Eye (tissue), 1 donor: ENCODE measurements around the gene ALOX12.
"Not testable (repeated sequence)": the region's sequence is repeated elsewhere in the genome, so short reads cannot be mapped to it uniquely, and the experiment has no call there.

ENCODE experiments used
- DNase-seq: peaks from one replicate; pipeline ENCODE4 v3.0.0-alpha.2; 2015

Gene ALOX12

DNA sequence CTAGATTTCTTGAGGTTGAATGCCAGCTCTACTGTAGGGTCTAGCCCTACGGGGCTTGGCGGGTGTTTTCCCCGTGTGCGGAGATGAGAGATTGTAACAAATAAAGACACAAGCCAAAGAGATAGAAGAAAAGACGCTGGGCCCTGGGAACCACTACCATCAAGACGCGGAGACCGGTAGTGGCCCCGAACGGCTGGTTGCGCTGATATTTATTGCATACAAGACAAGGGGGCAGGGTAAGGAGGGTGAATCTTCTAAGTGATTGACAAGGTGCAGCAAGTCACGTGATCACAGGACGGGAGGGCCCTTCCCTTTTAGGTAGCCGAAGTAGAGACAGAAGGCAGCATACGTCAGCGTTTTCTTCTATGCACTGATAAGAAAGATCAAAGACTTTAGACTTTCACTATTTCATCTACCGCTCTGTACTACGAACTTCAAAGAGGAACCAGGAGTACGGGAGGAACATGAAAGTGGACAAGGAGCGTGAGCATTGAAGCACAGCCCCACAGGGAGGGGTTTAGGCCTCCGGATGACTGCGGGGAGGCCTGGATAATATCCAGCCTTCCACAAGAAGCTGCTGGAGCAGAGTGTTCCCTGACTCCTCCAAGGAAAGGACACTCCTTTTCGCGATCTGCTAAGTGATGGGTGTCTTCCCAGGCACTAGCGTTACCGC is 51.0 kb downstream of the ALOX12 start:
- peak; percentile 56 for DNase-seq

DNA sequence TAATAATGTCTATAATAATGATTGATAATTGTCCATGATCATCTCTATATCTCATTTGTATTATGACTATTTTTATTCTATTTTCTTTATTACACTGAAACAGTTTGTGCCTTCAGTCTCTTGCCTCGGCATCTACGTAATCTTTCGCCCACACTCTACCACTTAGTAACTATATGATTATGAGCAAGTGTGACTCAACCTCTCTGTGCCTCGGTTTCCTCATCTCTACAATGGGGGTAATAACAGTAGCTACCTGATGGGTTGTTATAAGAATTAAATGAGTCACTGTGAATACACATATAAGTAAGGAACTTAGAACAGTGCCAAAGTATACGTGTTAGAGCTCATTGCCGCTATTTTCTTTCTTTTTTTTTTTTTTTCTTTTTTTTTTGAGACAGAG is 51.7 kb downstream of the ALOX12 start:
- no peak for DNase-seq

DNA sequence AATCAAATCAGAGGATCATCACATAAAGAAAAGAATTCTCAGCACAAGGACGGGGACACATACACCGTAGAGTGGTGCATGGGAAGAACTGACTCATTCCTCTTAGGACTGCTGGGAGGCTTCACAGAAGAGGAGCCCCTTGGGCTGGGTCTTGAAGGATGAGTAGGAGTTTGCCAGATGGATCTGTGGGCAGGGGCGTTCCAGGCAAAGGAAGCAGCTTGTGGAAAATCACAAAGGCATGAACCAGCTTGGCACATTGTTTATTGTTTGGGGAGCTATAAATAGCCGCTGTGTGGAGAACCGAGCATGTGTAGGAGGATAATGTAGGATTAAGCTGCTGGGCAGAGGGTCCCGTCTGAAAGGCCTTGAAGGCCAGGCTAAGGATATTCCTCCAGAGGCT is 53.1 kb downstream of the ALOX12 start:
- DNase-seq: no peak

DNA sequence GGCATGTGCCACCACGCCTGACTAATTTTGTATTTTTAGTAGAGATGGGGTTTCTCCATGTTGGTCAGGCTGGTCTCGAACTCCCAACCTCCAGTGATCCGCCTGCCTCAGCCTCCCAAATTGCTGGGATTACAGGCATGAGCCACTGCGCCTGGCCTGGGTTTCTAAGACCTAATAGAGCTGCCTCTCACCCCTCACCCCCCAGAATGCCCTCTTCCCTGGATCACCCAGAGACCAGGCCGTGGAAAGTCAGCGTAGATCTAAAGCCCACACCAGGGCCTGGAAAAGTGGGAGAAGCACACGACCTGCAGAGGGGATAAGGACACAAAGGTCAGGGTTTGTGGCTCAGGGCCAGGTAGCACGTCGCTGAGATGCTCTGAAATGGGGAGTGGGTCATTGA is 54.7 kb downstream of the ALOX12 start:
- DNase-seq: not testable (repeated sequence)

DNA sequence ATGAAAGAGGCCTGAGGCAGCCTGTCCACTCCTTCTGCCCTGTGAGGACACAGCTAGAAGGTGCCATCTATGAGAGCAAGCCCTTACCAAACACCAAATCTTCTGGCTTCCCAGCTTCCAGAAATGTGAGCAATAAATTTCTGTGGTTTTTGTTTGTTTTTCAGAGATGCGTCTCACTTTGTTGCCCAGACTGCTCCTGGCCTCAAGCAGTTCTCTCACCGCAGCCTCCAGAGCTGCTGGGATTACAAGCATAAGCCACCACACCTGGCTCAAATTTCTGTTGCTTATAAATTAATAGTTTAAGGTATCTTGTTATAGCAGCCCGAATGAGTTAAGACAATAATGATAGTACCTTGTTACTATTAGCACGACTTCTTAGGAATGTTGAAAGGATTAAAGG is 60.5 kb downstream of the ALOX12 start:
- no peak for DNase-seq

DNA sequence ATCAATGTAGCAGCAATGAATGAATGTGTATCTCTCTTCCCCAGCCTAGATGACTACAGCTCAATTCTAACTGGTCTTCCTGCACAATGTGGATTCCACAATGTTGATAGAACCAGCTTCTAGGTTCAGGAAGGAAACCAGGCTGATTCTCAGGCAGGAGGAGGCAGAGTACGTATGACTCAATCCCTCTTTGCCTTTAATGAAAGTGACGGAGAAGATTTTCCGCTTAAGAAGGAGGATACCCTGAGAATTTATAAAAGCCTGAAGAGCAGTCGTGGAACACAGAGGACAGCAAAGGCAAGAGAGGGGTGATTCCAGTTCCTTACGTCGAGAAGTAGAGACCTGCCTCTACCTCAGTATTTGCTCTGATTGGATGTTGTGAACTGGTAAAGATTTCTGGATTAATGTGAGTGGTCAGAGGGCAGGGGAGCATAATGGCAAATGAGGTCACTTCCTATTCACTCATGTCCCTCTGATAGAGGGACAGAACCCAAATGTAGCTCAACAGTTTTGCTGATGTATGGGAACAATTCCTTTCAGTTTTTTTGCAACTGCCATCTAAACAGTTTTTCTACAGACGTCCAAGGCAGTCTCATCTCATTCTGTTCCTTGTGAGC is 63.1 kb downstream of the ALOX12 start:
- no peak for DNase-seq
